Hepatocyte (in vitro differentiated cells): ENCODE data around the gene KCTD6.

Source experiments
- EZH2 ChIP-seq: fragments of 200-600 bp; sonication (generic); IDR thresholded peaks from 2 replicates; pipeline ENCODE4 v1.6.1; 2016; ENCODE audit warnings: antibody characterized with exemption, mild to moderate bottlenecking, borderline replicate concordance
- EZH2phosphoT487 ChIP-seq: fragments of 200-600 bp; sonication (generic); IDR thresholded peaks from one replicate; pipeline ENCODE4 v1.6.1; 2018; ENCODE audit warnings: antibody characterized with exemption, mild to moderate bottlenecking, low read depth, moderate library complexity; ENCODE audit not compliant: unreplicated experiment, severe bottlenecking
- TF ChIP-seq, protein P1 (sequence below): fragments of 200-600 bp; sonication (generic); IDR thresholded peaks from 2 replicates; pipeline ENCODE4 v1.5.1; 2016; ENCODE audit warnings: antibody characterized with exemption, mild to moderate bottlenecking; ENCODE audit not compliant: poor library complexity

DNA sequence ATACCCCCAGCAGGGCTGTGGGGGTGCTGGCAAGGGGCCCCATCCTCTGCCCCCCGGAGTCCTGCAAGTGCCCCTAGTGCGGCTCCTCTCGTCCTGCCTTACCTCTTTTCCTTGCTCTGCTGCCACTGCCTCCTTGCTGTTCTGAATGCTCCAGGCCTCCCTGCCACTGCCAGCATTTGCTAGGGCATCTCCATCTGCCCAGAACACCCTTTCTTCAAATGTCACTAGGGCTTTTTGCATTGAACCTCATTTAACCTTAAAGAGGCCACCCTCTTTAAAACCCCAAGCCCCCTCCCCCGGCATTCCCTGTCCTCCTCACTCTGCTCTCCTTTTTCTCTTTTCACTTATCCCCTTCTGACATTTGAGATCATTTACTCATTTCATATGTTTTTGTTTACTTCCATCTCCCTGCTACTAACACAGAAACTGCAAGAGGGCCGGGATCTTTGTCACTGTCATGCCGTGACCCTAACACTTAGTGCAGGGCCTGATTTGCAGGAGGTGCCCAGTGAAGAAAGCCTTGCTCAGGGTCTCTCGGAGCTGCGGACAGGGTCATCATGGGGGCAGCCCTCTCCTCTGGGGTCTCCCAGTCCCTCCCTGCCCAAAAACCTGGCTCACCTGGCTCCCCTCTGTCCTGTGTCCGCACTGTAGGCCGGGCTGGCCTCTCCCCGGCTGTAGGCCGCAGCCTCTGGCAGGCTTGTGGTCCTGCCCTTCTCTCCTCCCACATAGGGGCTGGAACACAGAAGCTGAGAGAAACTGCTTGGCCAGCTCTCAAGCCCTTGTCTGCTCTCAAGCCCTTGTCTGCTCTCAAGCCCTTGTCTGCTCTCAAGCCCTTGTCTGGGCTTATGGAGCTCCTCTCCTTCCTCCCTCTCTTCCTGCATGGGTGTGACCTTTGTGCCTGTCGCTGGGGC lies 44.9 kb downstream of the KCTD6 start, which contains the start of gene ACOX2:
- TF ChIP-seq, protein P1, sequence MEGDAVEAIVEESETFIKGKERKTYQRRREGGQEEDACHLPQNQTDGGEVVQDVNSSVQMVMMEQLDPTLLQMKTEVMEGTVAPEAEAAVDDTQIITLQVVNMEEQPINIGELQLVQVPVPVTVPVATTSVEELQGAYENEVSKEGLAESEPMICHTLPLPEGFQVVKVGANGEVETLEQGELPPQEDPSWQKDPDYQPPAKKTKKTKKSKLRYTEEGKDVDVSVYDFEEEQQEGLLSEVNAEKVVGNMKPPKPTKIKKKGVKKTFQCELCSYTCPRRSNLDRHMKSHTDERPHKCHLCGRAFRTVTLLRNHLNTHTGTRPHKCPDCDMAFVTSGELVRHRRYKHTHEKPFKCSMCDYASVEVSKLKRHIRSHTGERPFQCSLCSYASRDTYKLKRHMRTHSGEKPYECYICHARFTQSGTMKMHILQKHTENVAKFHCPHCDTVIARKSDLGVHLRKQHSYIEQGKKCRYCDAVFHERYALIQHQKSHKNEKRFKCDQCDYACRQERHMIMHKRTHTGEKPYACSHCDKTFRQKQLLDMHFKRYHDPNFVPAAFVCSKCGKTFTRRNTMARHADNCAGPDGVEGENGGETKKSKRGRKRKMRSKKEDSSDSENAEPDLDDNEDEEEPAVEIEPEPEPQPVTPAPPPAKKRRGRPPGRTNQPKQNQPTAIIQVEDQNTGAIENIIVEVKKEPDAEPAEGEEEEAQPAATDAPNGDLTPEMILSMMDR = no peak
- TF ChIP-seq EZH2phosphoT487 (no peak), EZH2 (no peak)
